NB4 (cell line): Measurements from ENCODE around the gene HSD17B1.

Source experiments
- DNase-seq: peaks from one replicate; pipeline ENCODE4 v3.0.0; 2010; ENCODE audit warnings: low read depth
- H3K4me3 ChIP-seq: one replicate; pipeline ENCODE4 v1.5.1; 2011; ENCODE audit warnings: mild to moderate bottlenecking, low read depth, low read length, moderate library complexity
- MYC ChIP-seq: IDR thresholded peaks from 2 replicates; pipeline ENCODE4 v1.6.1; 2011; ENCODE audit warnings: low read depth, low read length
- POLR2A ChIP-seq: IDR thresholded peaks from 2 replicates; pipeline ENCODE4 v1.6.1; 2011; ENCODE audit warnings: mild to moderate bottlenecking; ENCODE audit not compliant: insufficient read length; ENCODE audit errors: extremely low read depth
- TF ChIP-seq, protein P1 (sequence below): IDR thresholded peaks from 2 replicates; pipeline ENCODE4 v1.6.1; 2011; ENCODE audit warnings: low read depth, low read length
- TF ChIP-seq, protein P2 (sequence below): IDR thresholded peaks from one replicate; pipeline ENCODE4 v1.5.1; 2012; ENCODE audit warnings: low read depth, low read length

Gene HSD17B1

DNA sequence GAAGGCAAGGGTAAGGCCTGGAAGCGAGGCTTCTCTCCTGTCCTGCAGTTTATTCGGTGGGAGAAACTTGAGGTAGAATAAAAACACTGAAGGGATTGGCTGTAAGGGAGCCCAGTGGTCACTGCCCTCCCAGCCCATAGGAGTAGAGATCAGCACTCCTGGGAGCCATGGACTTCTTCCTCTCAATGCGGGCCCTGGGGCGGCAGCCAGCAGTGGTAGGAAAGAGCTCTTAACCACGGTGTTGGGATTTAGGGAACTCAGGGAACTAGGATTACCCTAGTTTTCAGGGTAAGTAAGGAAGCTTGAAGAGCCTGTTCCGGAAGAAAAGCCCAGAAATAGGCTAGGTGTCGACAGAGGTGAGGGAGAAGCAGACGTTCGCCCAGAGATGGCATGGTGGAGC, 40.5 kb upstream of the HSD17B1 start:
- no peak for DNase-seq

DNA sequence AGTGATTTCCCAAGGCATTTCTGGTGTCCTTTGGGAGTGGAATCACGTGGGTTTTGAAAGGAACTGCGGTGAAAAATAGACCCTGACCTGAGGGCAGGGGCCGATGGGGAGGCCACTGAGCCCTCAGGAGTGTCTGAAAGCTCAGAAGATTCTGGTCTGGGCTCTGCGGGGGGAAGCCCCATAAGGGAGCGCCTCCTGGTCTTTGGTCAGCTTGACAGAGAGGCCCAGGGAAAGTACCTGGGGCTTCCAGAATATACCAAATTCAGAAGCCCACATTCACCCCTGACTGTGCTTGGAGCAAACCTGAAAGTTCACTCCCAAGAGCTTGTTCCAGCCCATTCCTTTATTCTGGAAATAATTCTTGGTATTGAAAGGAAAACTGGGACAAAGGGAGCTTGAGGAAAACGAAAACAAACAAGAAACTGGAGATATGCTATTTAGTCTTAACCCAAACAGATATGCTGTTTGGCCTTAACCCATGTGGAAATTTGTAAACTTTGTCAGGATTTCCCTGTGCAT, 39.9 kb upstream of the HSD17B1 start:
- DNase-seq, result no peak
- no peak overlapping the region for H3K4me3 ChIP-seq
- TF ChIP-seq POLR2A (no peak), MYC (no peak)
- TF ChIP-seq, protein P1, sequence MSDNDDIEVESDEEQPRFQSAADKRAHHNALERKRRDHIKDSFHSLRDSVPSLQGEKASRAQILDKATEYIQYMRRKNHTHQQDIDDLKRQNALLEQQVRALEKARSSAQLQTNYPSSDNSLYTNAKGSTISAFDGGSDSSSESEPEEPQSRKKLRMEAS, result no peak
- TF ChIP-seq, protein P2, sequence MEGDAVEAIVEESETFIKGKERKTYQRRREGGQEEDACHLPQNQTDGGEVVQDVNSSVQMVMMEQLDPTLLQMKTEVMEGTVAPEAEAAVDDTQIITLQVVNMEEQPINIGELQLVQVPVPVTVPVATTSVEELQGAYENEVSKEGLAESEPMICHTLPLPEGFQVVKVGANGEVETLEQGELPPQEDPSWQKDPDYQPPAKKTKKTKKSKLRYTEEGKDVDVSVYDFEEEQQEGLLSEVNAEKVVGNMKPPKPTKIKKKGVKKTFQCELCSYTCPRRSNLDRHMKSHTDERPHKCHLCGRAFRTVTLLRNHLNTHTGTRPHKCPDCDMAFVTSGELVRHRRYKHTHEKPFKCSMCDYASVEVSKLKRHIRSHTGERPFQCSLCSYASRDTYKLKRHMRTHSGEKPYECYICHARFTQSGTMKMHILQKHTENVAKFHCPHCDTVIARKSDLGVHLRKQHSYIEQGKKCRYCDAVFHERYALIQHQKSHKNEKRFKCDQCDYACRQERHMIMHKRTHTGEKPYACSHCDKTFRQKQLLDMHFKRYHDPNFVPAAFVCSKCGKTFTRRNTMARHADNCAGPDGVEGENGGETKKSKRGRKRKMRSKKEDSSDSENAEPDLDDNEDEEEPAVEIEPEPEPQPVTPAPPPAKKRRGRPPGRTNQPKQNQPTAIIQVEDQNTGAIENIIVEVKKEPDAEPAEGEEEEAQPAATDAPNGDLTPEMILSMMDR, result no peak

More for the DNA sequence above, 40.5 kb upstream of the HSD17B1 start:
- H3K4me3 ChIP-seq, result no peak overlapping the region
- TF ChIP-seq, protein P2, result no peak
- TF ChIP-seq, protein P1, result no peak
- TF ChIP-seq POLR2A, result no peak
- TF ChIP-seq MYC, result no peak

GRCh38 chr17:42513686-42514085, 39.0 kb upstream of the HSD17B1 start:
- TF ChIP-seq, protein P2, result no peak
- TF ChIP-seq, protein P1, result no peak
- TF ChIP-seq MYC, result no peak
- TF ChIP-seq POLR2A, result no peak
- no peak overlapping the region for H3K4me3 ChIP-seq
- DNase-seq, result no peak

- TF ChIP-seq, protein P1, result no peak
- TF ChIP-seq POLR2A (no peak), MYC (no peak)
- TF ChIP-seq, protein P2, result no peak
- no peak overlapping the region for H3K4me3 ChIP-seq
- no peak for DNase-seq
These were observed 38.4 kb upstream of the HSD17B1 start for GRCh38 chr17:42514279-42514678.

- H3K4me3 ChIP-seq, result no peak overlapping the region
- no peak for DNase-seq
- TF ChIP-seq POLR2A (no peak), MYC (no peak)
- TF ChIP-seq, protein P2, result no peak
- TF ChIP-seq, protein P1, result no peak
These were observed 37.9 kb upstream of the HSD17B1 start for GRCh38 chr17:42514867-42515266.

- TF ChIP-seq MYC (no peak), POLR2A (no peak)
- TF ChIP-seq, protein P1, result peak; percentile 60; the same call in 1 of the 2 replicates
- TF ChIP-seq, protein P2, result peak; percentile 90
- no peak overlapping the region for H3K4me3 ChIP-seq
- DNase-seq, result peak; percentile 70
These were observed 35.2 kb upstream of the HSD17B1 start for GRCh38 chr17:42517516-42517915.
